ENCODE measurements around the gene RELL2.
A peak's percentile ranks its signal among the peaks of the same experiment; 100 is the strongest.
"Not testable (repeated sequence)": the region's sequence is repeated elsewhere in the genome, so short reads cannot be mapped to it uniquely, and the experiment has no call there.

Gene RELL2

DNA sequence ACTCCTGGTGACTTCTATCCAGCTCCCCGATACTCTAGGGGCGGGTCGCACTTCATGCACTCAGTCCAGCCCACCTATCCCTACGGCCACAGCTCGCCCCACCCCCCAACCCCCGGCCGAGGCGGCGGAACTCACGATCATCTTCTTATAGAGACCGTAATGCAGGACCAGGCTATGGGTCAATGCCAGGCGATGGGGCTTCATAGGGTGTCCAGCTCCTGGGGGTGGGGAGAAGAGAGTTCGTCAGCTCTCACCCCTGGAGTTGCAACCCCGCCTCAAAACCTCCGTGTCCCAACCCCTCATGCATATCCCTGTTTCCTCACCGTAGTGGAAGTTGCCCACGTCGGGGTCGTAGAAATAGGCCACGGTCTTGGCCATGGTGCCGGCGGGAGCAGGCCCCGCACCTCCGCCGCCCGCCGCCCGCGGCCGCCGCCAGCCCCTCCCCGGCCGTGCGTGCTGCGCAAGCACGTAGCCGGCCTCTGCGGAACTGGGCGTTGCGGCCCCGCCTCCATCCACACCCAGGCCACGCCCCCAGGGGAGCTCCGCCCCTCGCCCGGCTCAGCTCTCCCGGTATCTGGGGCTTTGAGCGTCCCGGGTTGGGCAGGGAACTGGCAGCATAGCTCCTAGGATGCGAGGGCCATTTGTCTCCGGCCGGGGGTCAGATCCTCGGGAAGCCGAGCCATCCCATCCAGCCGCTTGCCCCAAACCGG lies at the start of gene RELL2, which contains the start of gene HDAC3:
Gene RELL2, plus strand, starts transcription at position 585 of the 710 bp plus-strand sequence. CDS start 1,229 bp downstream, outside the sequence.
Gene HDAC3, minus strand, starts transcription at position 437 of the 710 bp plus-strand sequence. Its CDS starts 59 bp downstream, at position 378.
- DNase-seq (ENCODE audit: low read depth, low spot score), result peak; percentile 89

DNA sequence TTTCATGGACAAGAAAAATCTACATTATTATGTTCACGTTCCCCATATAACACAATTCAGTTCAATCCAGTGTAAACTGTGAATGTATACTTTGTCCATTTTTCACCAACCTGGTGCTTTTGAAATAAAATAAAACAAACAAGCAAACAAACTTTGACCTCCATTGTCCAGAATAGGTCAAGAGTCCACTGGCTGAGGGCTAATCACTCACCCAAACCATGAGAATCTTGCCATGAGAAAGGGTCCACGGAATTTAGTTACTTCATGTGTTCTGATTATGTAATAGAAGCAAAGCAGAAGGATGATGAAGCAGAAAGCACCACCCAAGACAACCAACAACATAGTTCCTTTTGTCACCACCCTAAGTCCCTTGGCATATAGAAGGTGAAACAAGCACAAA lies 46.7 kb upstream of the RELL2 start:
- DNase-seq (ENCODE audit: low read depth, low spot score), result no peak

- DNase-seq (ENCODE audit: low read depth, low spot score), result no peak
Measured at GRCh38 chr5:141596867-141597266, 39.9 kb upstream of the RELL2 start.

DNA sequence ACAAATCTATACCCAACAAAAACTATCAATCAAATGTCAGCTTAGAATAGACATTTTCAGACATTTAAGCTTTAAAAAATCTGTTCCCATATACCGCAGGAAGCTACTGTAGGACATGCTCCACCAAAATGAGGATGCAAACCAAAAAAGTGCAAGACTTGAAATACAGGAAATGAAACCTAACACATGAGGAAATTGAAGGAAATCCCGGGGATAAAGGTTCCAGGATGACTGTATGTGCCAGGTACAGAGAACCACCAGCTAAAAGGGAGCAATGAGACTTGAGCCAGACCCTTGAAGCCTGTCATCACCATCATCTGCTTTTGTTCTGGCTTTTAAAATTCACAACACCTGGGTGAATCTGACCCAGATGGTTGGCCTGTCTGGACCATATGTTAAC lies 39.4 kb upstream of the RELL2 start:
- DNase-seq (ENCODE audit: low read depth, low spot score), result no peak

DNA sequence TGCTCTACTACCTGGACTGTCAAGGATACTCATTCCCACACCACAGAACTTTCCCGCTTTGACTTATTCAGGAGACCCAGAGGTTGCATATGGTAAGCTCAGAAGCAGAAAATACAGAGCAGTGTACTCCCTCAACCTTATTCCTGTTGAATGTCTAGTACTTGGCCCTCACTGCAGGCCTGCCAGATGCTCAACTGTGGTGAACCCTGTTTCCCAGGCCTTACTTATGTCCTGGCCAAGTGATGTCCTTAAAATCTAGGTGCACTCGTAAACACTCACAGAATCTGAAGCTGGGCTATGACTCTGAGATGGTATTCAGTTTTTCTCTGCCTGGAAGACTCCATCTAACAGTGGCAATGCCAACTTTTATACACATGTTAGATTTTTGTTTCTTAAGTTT lies 39.0 kb upstream of the RELL2 start:
- DNase-seq (ENCODE audit: low read depth, low spot score), result no peak

DNA sequence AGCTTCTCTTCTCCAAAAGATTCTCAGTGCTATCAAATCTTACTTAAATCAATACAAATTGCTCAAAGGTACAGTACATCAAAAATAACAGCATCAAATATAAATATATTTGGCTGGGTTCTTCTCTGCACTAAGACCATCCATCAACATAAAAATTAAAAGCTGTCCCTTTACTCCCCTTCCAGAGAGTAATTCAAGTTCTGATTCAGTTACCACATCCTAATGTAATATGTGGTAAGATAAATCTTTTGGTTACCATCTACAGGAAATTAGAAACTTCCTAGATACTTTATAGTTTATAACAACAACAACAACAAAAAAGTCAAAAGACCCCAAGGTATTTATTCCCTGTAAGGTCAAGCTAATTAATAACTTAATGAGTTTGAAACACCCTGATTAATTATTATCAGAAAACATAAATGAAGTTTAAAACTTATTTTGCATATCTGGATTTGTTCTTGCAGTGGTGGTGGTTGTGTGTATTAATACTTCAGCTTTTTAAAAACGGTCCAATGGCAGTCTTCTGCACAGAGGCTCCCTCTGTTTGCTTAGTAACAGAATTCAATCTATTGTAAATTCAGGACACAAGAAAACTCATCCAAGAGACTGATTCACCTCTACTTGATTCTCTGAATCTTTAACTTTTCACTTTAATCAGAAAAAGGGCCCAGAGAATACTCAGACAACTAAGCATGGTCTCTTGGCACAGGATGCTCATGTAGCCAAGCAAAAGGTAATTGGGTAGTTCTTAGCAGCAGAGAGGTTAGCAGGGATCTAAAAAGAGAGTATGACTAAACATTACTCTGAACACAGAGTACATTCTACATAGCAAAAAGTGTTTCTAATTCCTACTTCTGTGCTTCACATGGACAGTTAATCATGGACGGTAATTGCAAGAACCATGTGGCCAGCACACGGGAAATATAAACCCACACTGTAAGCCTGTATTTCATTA lies 38.1 kb upstream of the RELL2 start:
- no peak for DNase-seq (ENCODE audit: low read depth, low spot score)

GRCh38 chr5:141602606-141603005 lies 34.2 kb upstream of the RELL2 start:
- DNase-seq (ENCODE audit: low read depth, low spot score), result no peak

GRCh38 chr5:141603923-141604717 lies 32.7 kb upstream of the RELL2 start:
- DNase-seq (ENCODE audit: low read depth, low spot score), result no peak

GRCh38 chr5:141605523-141606277 lies 31.1 kb upstream of the RELL2 start:
- DNase-seq (ENCODE audit: low read depth, low spot score), result peak; percentile 24

- no peak for DNase-seq (ENCODE audit: low read depth, low spot score)
Measured at GRCh38 chr5:141608046-141608445, 28.8 kb upstream of the RELL2 start.

DNA sequence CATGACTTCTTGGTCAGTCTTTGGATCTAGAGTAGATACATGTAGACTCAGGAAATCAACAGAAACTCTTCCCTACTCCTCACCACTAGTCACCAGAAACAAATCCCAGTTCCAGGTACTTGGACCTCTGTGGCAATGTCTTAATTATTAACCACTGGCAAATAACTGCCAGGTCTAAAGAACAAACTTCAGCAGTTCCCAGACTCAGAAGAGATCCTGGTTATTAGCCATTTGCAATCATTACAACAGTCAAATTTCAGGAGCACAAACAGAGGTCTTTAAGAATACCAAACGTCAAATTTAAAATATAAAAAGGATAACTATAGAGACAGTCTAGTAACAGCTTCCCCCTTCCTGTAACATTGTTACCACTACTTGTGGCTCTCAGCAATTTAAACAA lies 28.2 kb upstream of the RELL2 start:
- no peak for DNase-seq (ENCODE audit: low read depth, low spot score)

- DNase-seq (ENCODE audit: low read depth, low spot score), result no peak
Measured at GRCh38 chr5:141609044-141609443, 27.8 kb upstream of the RELL2 start.

DNA sequence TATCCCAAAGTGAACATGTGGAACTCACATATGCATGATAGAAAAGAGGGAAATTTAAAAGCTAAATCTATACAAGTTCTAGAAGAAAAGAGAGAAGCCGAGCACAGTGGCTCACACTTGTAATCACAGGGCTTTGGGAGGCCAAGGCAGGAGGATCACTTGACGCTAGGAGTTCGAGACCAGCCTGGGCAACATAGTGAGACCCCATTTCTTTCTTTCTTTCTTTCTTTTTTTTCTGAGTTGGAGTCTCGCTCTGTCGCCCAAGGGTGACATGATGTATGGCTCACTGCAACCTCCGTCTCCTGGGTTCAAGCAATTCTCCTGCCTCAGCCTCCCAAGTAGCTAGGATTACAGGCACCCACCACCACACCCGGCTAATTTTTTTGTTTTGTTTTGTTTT lies 26.9 kb upstream of the RELL2 start:
- not testable (repeated sequence) for DNase-seq (ENCODE audit: low read depth, low spot score)

- DNase-seq (ENCODE audit: low read depth, low spot score), result no peak
Measured at GRCh38 chr5:141611289-141611688, 25.5 kb upstream of the RELL2 start.

DNA sequence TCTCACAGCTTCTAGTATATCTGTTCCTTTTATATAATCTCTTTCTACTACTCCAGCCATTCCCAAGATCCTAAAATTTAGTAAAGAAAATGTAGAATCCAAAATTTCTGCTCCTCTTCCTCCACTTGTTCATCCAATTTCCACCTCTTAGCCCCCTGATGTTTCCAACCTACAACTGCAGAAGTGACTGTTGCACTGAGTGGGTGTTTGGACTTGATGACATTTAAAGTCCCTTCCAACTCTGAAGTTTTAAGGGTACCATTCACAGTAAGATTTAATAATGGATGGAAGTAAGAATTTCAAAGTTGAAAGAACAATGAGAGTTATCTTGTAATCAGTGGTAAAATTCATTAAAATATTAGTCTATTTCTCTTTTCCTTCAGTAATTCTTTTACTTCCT lies 23.5 kb upstream of the RELL2 start:
- no peak for DNase-seq (ENCODE audit: low read depth, low spot score)

DNA sequence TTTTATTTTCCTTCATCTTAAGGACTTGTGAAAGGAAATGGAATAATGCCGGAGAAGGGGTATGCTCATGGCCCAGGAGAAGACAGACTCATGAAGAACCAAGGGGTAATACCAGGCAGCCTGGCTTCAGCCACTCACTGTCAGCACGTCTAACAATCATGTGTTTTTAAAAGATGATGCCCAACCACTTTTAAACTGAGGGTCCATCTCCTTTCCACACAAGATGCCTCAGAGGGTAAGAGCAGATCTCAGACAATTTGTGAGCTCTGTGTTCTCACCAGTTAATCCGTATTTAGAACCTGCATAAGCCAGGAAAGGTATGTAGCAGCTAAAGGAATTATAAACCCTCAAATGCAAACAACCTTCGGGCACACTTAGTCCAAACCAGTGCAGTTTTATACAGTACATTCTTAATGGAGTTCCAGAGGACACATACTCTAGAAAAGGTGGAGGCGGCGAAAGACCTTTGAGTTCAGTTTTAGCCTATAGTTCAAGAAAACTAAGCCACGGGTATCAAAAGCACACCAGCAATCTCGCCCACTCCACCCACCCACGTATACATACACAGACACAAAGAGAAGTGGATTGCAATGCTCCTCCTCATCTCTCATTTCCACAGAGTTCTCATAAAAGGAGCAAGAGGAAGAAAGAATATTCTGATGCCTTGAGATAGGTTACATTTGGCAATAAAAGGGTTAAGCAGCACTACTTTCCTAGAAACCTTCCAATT lies 20.6 kb upstream of the RELL2 start:
- DNase-seq (ENCODE audit: low read depth, low spot score), result no peak

GRCh38 chr5:141617128-141617527 lies 19.7 kb upstream of the RELL2 start:
- no peak for DNase-seq (ENCODE audit: low read depth, low spot score)

DNA sequence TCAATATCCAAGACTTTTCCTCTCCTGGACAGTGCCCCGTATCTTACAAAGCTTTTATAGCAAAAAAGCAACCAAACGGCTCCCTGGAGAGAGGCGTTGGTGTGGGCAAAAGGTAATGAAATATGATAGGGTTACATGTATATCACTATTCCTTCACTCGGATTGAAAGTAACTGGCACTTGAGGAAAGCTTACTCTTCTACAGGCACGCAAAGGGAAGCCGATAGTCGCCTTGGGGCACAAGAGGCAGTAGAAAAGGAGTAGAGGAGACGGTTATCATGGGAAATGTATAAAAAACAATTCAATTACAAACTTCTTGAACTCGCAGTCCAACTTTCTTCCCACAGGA lies 19.1 kb upstream of the RELL2 start:
- no peak for DNase-seq (ENCODE audit: low read depth, low spot score)

GRCh38 chr5:141618030-141618803 lies 18.6 kb upstream of the RELL2 start:
- peak; percentile 27 for DNase-seq (ENCODE audit: low read depth, low spot score)

Data from activated naive CD8-positive, alpha-beta T cell treated with anti-CD3 and anti-CD28 coated beads, Interleukin-2, amount 50 U/mL, for 16 hours (primary cell).